GM23248 (cell line): ENCODE data around the gene UBASH3B. TPM values are rescaled to one million over a fixed set of nuclear protein-coding genes. Genes with fewer than 3 reads are reported as not detected.
A peak's percentile ranks its signal among the peaks of the same experiment; 100 is the strongest.

ENCODE experiments used
- DNase-seq: peaks from one replicate; pipeline ENCODE4 v3.0.0-alpha.2; 2015
- H2AFZ ChIP-seq: fragments of 200-600 bp; sonication (generic); 2 replicates; pipeline ENCODE4 v1.6.1; 2016; ENCODE audit warnings: antibody characterized with exemption
- H3F3A ChIP-seq: fragments of 200-600 bp; sonication (generic); 2 replicates; pipeline ENCODE4 v1.6.1; 2016; ENCODE audit warnings: mild to moderate bottlenecking, antibody characterized with exemption, mixed run types; ENCODE audit not compliant: insufficient read depth
- H3K27ac ChIP-seq: fragments of 200-600 bp; sonication (generic); 2 replicates; pipeline ENCODE4 v1.5.1; 2016; ENCODE audit warnings: mild to moderate bottlenecking
- H3K27me3 ChIP-seq: fragments of 200-600 bp; sonication (generic); replicated peaks from 2 replicates; pipeline ENCODE4 v1.6.1; 2016; ENCODE audit warnings: mild to moderate bottlenecking; ENCODE audit not compliant: insufficient read depth
- H3K36me3 ChIP-seq: fragments of 200-600 bp; sonication (generic); 2 replicates; pipeline ENCODE4 v1.6.1; 2016; ENCODE audit warnings: low read depth, mild to moderate bottlenecking
- H3K4me1 ChIP-seq: fragments of 200-600 bp; sonication (generic); 2 replicates; pipeline ENCODE4 v1.6.1; 2016; ENCODE audit warnings: mild to moderate bottlenecking; ENCODE audit not compliant: insufficient read depth
- H3K4me2 ChIP-seq: fragments of 200-600 bp; sonication (generic); one replicate; pipeline ENCODE4 v1.6.1; 2016; ENCODE audit warnings: mild to moderate bottlenecking; ENCODE audit not compliant: unreplicated experiment
- H3K4me3 ChIP-seq: fragments of 200-600 bp; sonication (generic); 2 replicates; pipeline ENCODE4 v1.5.1; 2016; ENCODE audit warnings: mild to moderate bottlenecking
- H3K79me2 ChIP-seq: fragments of 200-600 bp; sonication (generic); 2 replicates; pipeline ENCODE4 v1.6.1; 2016; ENCODE audit warnings: mild to moderate bottlenecking; ENCODE audit not compliant: insufficient read depth
- H3K9ac ChIP-seq: fragments of 200-600 bp; sonication (generic); 2 replicates; pipeline ENCODE4 v1.6.1; 2016; ENCODE audit warnings: mild to moderate bottlenecking
- H3K9me2 ChIP-seq: fragments of 200-600 bp; sonication (generic); 2 replicates; pipeline ENCODE4 v1.6.1; 2016; ENCODE audit warnings: mixed run types, mild to moderate bottlenecking, moderate library complexity; ENCODE audit not compliant: insufficient read depth
- H3K9me3 ChIP-seq: fragments of 200-600 bp; sonication (generic); one replicate; pipeline ENCODE4 v1.6.1; 2017; ENCODE audit warnings: low read depth
- H4K20me1 ChIP-seq: fragments of 200-600 bp; sonication (generic); 2 replicates; pipeline ENCODE4 v1.6.0; 2016; ENCODE audit not compliant: insufficient read depth
- EZH2 ChIP-seq: fragments of 200-600 bp; sonication (generic); IDR thresholded peaks from 2 replicates; pipeline ENCODE4 v1.6.1; 2018; ENCODE audit warnings: antibody characterized with exemption, mild to moderate bottlenecking; ENCODE audit not compliant: insufficient read depth, poor library complexity, severe bottlenecking
- EZH2phosphoT487 ChIP-seq: fragments of 200-600 bp; sonication (generic); IDR thresholded peaks from 2 replicates; pipeline ENCODE4 v1.6.1; 2018; ENCODE audit warnings: antibody characterized with exemption, moderate library complexity, mild to moderate bottlenecking, low read depth; ENCODE audit not compliant: insufficient read depth
- WGBS, 2 experiments: methylation state at CpG; one replicate each; pipeline ENCODE4 v1.1.6; 2015 to 2017; ENCODE audit warnings: low lambda C conversion rate in 2 of 2, low coverage in 1 of 2; ENCODE audit errors: missing lambda C conversion rate in 2 of 2; 5-methylcytosine and 5-hydroxymethylcytosine counted together
- in situ Hi-C: fragments of 300-500 bp; cut with MboI; formaldehyde crosslinking; loops from 2 replicates; pipeline ENCODE4 v1.15.0; 2020
- polyA plus RNA-seq: library from polyadenylated mRNA; unstranded; fragments of >200 nt; fragmentation: Nextera tagmentation; extraction: Ambion mirVana; gene quantifications from 2 replicates; pipeline ENCODE4 v1.2.1, GENCODE V29; 2016
- total RNA-seq: library from RNA; depleted of rRNA; stranded (reverse); fragments of >200 nt; shearing (Covaris generic); gene quantifications from 2 replicates; pipeline ENCODE4 v1.2.3, GENCODE V29; 2014

UBASH3B gene
- total and polyA plus RNA-seq, 2 experiments from 2014 or later: 15.5 to 19.7 TPM

- Histone ChIP-seq H3K4me3 (no peak overlapping the region), H3K9ac (no peak overlapping the region), H3K79me2 (no peaks in the 10 kb centered on the region), H3K36me3 (no peaks in the 10 kb centered on the region), H4K20me1 (no peaks in the 10 kb centered on the region), H2AFZ (no peak overlapping the region), H3K9me2 (no peaks in the 10 kb centered on the region), H3K4me1 (peaks cover 36% of the 10 kb centered on the region), H3F3A (peaks cover 31% of the 10 kb centered on the region), H3K9me3 (no peaks in the 10 kb centered on the region), H3K4me2 (peak overlapping the region; percentile 11), H3K27me3 (no peaks in the 10 kb centered on the region), H3K27ac (no peak overlapping the region)
- in situ Hi-C loops: no loop called here
- peak; percentile 89 for DNase-seq
- WGBS, 2 experiments: 18 to 25% methylated on average over 3 of the region's 3 CpGs
- TF ChIP-seq EZH2phosphoT487 (peak; percentile 100), EZH2 (no peak)
Observed at GRCh38 chr11:122649116-122649515, 6.4 kb upstream of the UBASH3B start.

- Histone ChIP-seq H3K4me3 (no peak overlapping the region), H3K9me2 (no peaks in the 10 kb centered on the region), H3K27ac (no peak overlapping the region), H3K79me2 (no peaks in the 10 kb centered on the region), H4K20me1 (no peaks in the 10 kb centered on the region), H2AFZ (no peak overlapping the region), H3K4me1 (peaks cover 40% of the 10 kb centered on the region), H3F3A (peaks cover 31% of the 10 kb centered on the region), H3K4me2 (no peak overlapping the region), H3K9me3 (no peaks in the 10 kb centered on the region), H3K9ac (no peak overlapping the region), H3K36me3 (no peaks in the 10 kb centered on the region), H3K27me3 (no peaks in the 10 kb centered on the region)
- in situ Hi-C loops: no loop called here
- 13 to 38% methylated on average over 1 of the region's 1 CpG for WGBS, 2 experiments
- DNase-seq: no peak
- TF ChIP-seq EZH2phosphoT487 (no peak), EZH2 (no peak)
Observed at GRCh38 chr11:122650619-122651018, 4.9 kb upstream of the UBASH3B start.

GRCh38 chr11:122652495-122652894, 3.0 kb upstream of the UBASH3B start:
- no peak overlapping the region for H3K27ac ChIP-seq
- no peak for TF ChIP-seq EZH2
- TF ChIP-seq EZH2phosphoT487: no peak
- 78 to 79% methylated on average over 2 of the region's 2 CpGs for WGBS, 2 experiments
- H3K4me2 ChIP-seq: no peak overlapping the region
- H3K9me2 ChIP-seq: no peaks in the 10 kb centered on the region
- H2AFZ ChIP-seq: no peak overlapping the region
- no peaks in the 10 kb centered on the region for H3K27me3 ChIP-seq
- in situ Hi-C loops: no loop called here
- no peak overlapping the region for H3K4me3 ChIP-seq
- H3K36me3 ChIP-seq: no peaks in the 10 kb centered on the region
- H3K4me1 ChIP-seq: peaks cover 25% of the 10 kb centered on the region
- H3K9ac ChIP-seq: no peak overlapping the region
- no peaks in the 10 kb centered on the region for H3K9me3 ChIP-seq
- no peak for DNase-seq
- H3F3A ChIP-seq: peaks cover 21% of the 10 kb centered on the region
- no peaks in the 10 kb centered on the region for H4K20me1 ChIP-seq
- peaks cover 11% of the 10 kb centered on the region for H3K79me2 ChIP-seq

- Histone ChIP-seq H3K27ac (no peak overlapping the region), H3K79me2 (peaks cover 27% of the 10 kb centered on the region), H3K9ac (no peak overlapping the region), H3K9me3 (no peaks in the 10 kb centered on the region), H3K9me2 (no peaks in the 10 kb centered on the region), H2AFZ (no peak overlapping the region), H3F3A (0 out of 2 replicates have a peak, but pooled peaks cover 5% of the 10 kb centered on the region), H3K4me1 (peaks cover 16% of the 10 kb centered on the region), H3K36me3 (0 out of 2 replicates have a peak, but pooled peaks cover 2% of the 10 kb centered on the region), H3K4me3 (no peak overlapping the region), H3K4me2 (no peak overlapping the region), H4K20me1 (no peaks in the 10 kb centered on the region), H3K27me3 (no peaks in the 10 kb centered on the region)
- TF ChIP-seq EZH2 (no peak), EZH2phosphoT487 (no peak)
- WGBS, 2 experiments: 83% methylated on average over 7 of the region's 7 CpGs
- DNase-seq: no peak
- in situ Hi-C loops: no loop called here
Observed at GRCh38 chr11:122653916-122654585, 1.5 kb upstream of the UBASH3B start.

GRCh38 chr11:122656073-122656630, 630 bp downstream of the UBASH3B start:
- WGBS, 2 experiments: 1% methylated on average over 34 to 53 of the region's 66 CpGs
- Histone ChIP-seq H3K4me3 (peak overlapping the region; percentile 87), H3K4me2 (peak overlapping the region; percentile 76), H3K4me1 (peaks cover 17% of the 10 kb centered on the region), H3K9me3 (no peaks in the 10 kb centered on the region), H3K36me3 (0 out of 2 replicates have a peak, but pooled peaks cover 2% of the 10 kb centered on the region), H2AFZ (peak overlapping the region; percentile 78), H3K27ac (peak overlapping the region; percentile 74), H3K27me3 (no peaks in the 10 kb centered on the region), H4K20me1 (no peaks in the 10 kb centered on the region), H3K79me2 (peaks cover 48% of the 10 kb centered on the region), H3F3A (0 out of 2 replicates have a peak, but pooled peaks cover 9% of the 10 kb centered on the region), H3K9ac (peak overlapping the region; percentile 81), H3K9me2 (no peaks in the 10 kb centered on the region)
- TF ChIP-seq EZH2phosphoT487: no peak
- TF ChIP-seq EZH2: no peak
- DNase-seq: peak; percentile 88
- in situ Hi-C loops: no loop called here
